Stomach (tissue), 9 donors: ENCODE data around the gene ANK2. TPM values are rescaled to one million over a fixed set of nuclear protein-coding genes. Genes with fewer than 3 reads are reported as not detected.

Source experiments
- DNase-seq, 2 donors: peaks; one replicate each; pipeline versions ENCODE4 v3.0.0 to v3.0.0-alpha.2; 2013 to 2019
- H3K27ac ChIP-seq, 5 donors: fragments of 200-600 bp in 4 of 5; sonication (generic) in 4 of 5; one replicate each; pipeline ENCODE4 v1.5.1; 2013 to 2019; ENCODE audit warnings: mild to moderate bottlenecking in 1 of 5, moderate library complexity in 1 of 5
- H3K27me3 ChIP-seq, 3 donors: fragments of 200-600 bp; sonication (generic); one replicate each; pipeline ENCODE4 v1.5.1; 2017 to 2019; ENCODE audit warnings: mixed run types in 1 of 3
- H3K36me3 ChIP-seq, 4 donors: fragments of 200-600 bp; sonication (generic); 1 replicate in 3 of 4; 2 replicates in 1 of 4; pipeline ENCODE4 v1.5.1; 2016 to 2019
- H3K4me1 ChIP-seq, 4 donors: fragments of 200-600 bp; sonication (generic); one replicate each; pipeline ENCODE4 v1.5.1; 2016 to 2019
- H3K4me3 ChIP-seq, 4 donors: fragments of 200-600 bp; sonication (generic) in 3 of 4; one replicate each; pipeline ENCODE4 v1.5.1; 2016 to 2019; ENCODE audit warnings: mild to moderate bottlenecking in 1 of 4
- H3K9me3 ChIP-seq, 4 donors: fragments of 200-600 bp; sonication (generic); one replicate each; pipeline ENCODE4 v1.5.1; 2016 to 2019
- CTCF ChIP-seq, 7 experiments: fragments of 450-650 bp in 4 of 7; fragments of 200-600 bp in 3 of 7; sonication (generic) in 3 of 7; IDR thresholded peaks; one replicate each; pipeline ENCODE4 v1.5.1; 2016 to 2019; ENCODE audit warnings: antibody characterized with exemption in 7 of 7, control low read depth in 2 of 7, mild to moderate bottlenecking in 1 of 7
- EP300 ChIP-seq: sonication (generic); formaldehyde crosslinking; IDR thresholded peaks from one replicate; pipeline ENCODE4 v1.6.1; 2017; ENCODE audit warnings: antibody characterized with exemption
- POLR2A ChIP-seq, 4 donors: fragments of 450-650 bp; IDR thresholded peaks; one replicate each; pipeline ENCODE4 v1.6.1; 2016; ENCODE audit warnings: antibody characterized with exemption in 4 of 4, control low read depth in 2 of 4, mild to moderate bottlenecking in 1 of 4, moderate library complexity in 1 of 4
- POLR2AphosphoS5 ChIP-seq, 3 donors: sonication (generic); formaldehyde crosslinking; IDR thresholded peaks; one replicate each; pipeline ENCODE4 v1.6.1; 2016; ENCODE audit warnings: antibody characterized with exemption in 3 of 3
- WGBS, 5 donors: extraction: QIAGEN DNeasy Blood & Tissue Kit in 3 of 5; methylation state at CpG; one replicate each; pipeline versions ENCODE4 v1.1.5 to v1.1.7; 2013 to 2018; 5-methylcytosine and 5-hydroxymethylcytosine counted together
- intact Hi-C: fragments of 100-400 bp; cut with DNase I; formaldehyde crosslinking; loops from one replicate; pipeline ENCODE4 v1.15.1; 2023; ENCODE audit warnings: low total_unique reads
- polyA plus RNA-seq, 3 donors: library from polyadenylated mRNA; stranded (reverse); fragments of 200-250 nt; gene quantifications; one replicate each; pipeline ENCODE4 v1.2.3, GENCODE V29; 2013
- total RNA-seq, 5 donors: library from RNA; depleted of rRNA; stranded (reverse); fragments of >200 nt; gene quantifications; one replicate each; pipeline versions ENCODE4 v1.1.0 to v1.2.3, GENCODE V29; 2014 to 2016
- donor health status: healthy with polysubstance abuse.
- donor health status: Bipolar disorder and iron deficiency.
- donor health status: healthy.

ANK2 gene
- total and polyA plus RNA-seq, 8 donors = 1.9 to 123 (median 13.8) TPM

- Histone ChIP-seq H3K27ac (no peak overlapping the region), H3K27me3 (no peaks in the 10 kb centered on the region), H3K9me3 (no peaks in the 10 kb centered on the region), H3K36me3 (no peaks in the 10 kb centered on the region), H3K4me3 (no peak overlapping the region), H3K4me1 (no peaks in the 10 kb centered on the region)
- WGBS, 5 donors = 17 to 48% (median 35%) methylated on average over 2 of the region's 2 CpGs
- TF ChIP-seq EP300 = no peak
- TF ChIP-seq CTCF (IDR thresholded peaks at IDR 0.05) = no peak
- no peak for TF ChIP-seq POLR2A (IDR thresholded peaks at IDR 0.05)
- TF ChIP-seq POLR2AphosphoS5 (IDR thresholded peaks at IDR 0.05) = no peak
- intact Hi-C loops = no loop called here
- peak in 1 of 2 donors; percentile 71 for DNase-seq
Observed at GRCh38 chr4:113404841-113405240, 355.4 kb downstream of the ANK2 start.

DNA sequence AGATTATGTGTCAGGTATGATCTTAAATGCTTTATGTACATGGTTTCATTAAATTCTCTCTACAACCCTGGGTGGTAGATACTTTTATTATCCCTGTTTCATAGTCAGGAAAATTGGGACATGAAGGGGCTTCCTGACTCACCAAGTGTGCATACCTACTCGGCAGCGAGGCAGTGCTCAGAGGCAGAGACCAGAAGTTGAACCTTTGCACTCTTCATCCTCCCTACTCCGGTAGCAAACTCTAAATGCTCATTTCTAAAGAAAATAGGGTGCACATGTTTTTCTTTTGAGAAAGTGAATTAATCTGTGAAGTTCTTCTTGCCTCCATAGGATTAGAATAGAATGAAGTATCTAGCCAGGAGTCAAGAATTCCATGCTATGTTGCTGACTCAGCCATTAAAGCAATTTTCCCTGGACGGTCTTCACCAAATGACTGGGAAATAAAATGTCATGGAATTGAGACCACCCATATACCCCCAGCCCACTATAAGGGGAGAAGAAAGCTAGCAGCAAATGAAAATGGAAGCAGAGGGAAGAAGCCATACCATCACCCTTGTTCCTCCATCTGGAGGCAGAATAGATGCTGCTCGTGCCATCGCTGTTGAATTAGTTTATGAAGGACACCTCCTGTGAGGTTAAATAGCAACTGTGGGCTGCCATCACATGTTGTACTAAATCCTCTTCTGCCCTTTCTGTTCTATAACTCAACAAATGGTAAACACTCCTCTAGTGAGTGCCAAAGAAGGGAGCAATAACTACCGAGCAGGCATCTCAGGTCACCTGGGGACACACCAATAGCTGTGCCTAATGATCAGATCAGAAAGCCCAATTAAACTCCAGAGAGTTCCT, 356.6 kb downstream of the ANK2 start:
- Histone ChIP-seq H3K27ac (no peak overlapping the region), H3K4me3 (no peak overlapping the region), H3K4me1 (no peaks in the 10 kb centered on the region), H3K27me3 (no peaks in the 10 kb centered on the region), H3K36me3 (no peaks in the 10 kb centered on the region), H3K9me3 (no peaks in the 10 kb centered on the region)
- no peak for TF ChIP-seq CTCF (IDR thresholded peaks at IDR 0.05)
- 83 to 93% (median 90%) methylated on average over 7 of the region's 7 CpGs for WGBS, 5 donors
- intact Hi-C loops = no loop called here
- no peak for DNase-seq

- 77 to 86% (median 83%) methylated on average over 7 of the region's 7 CpGs for WGBS, 5 donors
- TF ChIP-seq CTCF (IDR thresholded peaks at IDR 0.05) (no peak), POLR2AphosphoS5 (IDR thresholded peaks at IDR 0.05) (no peak)
Observed at GRCh38 chr4:113406723-113407016, 357.2 kb downstream of the ANK2 start.

GRCh38 chr4:113407409-113407808, 358.0 kb downstream of the ANK2 start:
- 72 to 88% (median 80%) methylated on average over 2 of the region's 2 CpGs for WGBS, 5 donors
- H3K36me3 ChIP-seq = no peaks in the 10 kb centered on the region
- H3K27me3 ChIP-seq = no peaks in the 10 kb centered on the region
- peaks cover 0 to 6% (median 0%) of the 10 kb centered on the region in 4 donors for H3K4me1 ChIP-seq
- H3K9me3 ChIP-seq = no peaks in the 10 kb centered on the region
- no peak for TF ChIP-seq EP300
- TF ChIP-seq CTCF (IDR thresholded peaks at IDR 0.05) = no peak
- no peak for TF ChIP-seq POLR2AphosphoS5 (IDR thresholded peaks at IDR 0.05)
- TF ChIP-seq POLR2A (IDR thresholded peaks at IDR 0.05) = no peak
- no peak for DNase-seq
- H3K27ac ChIP-seq = no peak overlapping the region
- intact Hi-C loops = no loop called here
- H3K4me3 ChIP-seq = no peak overlapping the region

More at GRCh38 chr4:113406723-113407016, 357.2 kb downstream of the ANK2 start:
- H3K27me3 ChIP-seq = no peaks in the 10 kb centered on the region
- intact Hi-C loops = no loop called here
- H3K9me3 ChIP-seq = no peaks in the 10 kb centered on the region
- no peak for DNase-seq
- H3K27ac ChIP-seq = no peak overlapping the region
- no peak overlapping the region for H3K4me3 ChIP-seq
- H3K4me1 ChIP-seq = peaks cover 0 to 4% (median 0%) of the 10 kb centered on the region in 4 donors
- no peaks in the 10 kb centered on the region for H3K36me3 ChIP-seq
